Mucosa of descending colon (tissue), 3 donors: ENCODE measurements around the gene C2CD3. TPM values are rescaled to one million over a fixed set of nuclear protein-coding genes. Genes with fewer than 3 reads are reported as not detected.
A peak's percentile ranks its signal among the peaks of the same experiment; 100 is the strongest.
"Not testable (repeated sequence)": the region's sequence is repeated elsewhere in the genome, so short reads cannot be mapped to it uniquely, and the experiment has no call there.

Experiments used
- ATAC-seq: fragments of 200-7000 bp; cut with Tn5 transposase; one replicate; pipeline ENCODE4 v1.9.1; 2020; ENCODE audit warnings: mild to moderate bottlenecking, moderate library complexity
- DNase-seq, 3 donors: peaks; one replicate each; pipeline ENCODE4 v3.0.0-alpha.2; 2020
- H3K36me3 ChIP-seq: fragments of 200-600 bp; one replicate; pipeline ENCODE4 v1.8.0; 2021; ENCODE audit warnings: low read depth, mild to moderate bottlenecking
- H3K4me1 ChIP-seq: fragments of 200-600 bp; one replicate; pipeline ENCODE4 v1.8.0; 2021; ENCODE audit warnings: low read depth, mild to moderate bottlenecking
- H3K4me3 ChIP-seq: fragments of 200-600 bp; one replicate; pipeline ENCODE4 v1.8.0; 2021; ENCODE audit warnings: mild to moderate bottlenecking
- H3K9me3 ChIP-seq: fragments of 200-600 bp; one replicate; pipeline ENCODE4 v1.8.0; 2021; ENCODE audit warnings: mild to moderate bottlenecking
- intact Hi-C, 2 donors: fragments of 100-400 bp; cut with DNase I in 1 of 2; cut with micrococcal nuclease in 1 of 2; formaldehyde crosslinking; loops; one replicate each; pipeline versions ENCODE4 v1.11.0 to v1.11.1; 2022; cut with DNase I, micrococcal nuclease
- total RNA-seq, 3 donors: library from RNA; stranded (reverse); fragmentation: NEBNext Ultra II Directional in 2 of 3; extraction: Animal tissue kit (Norgen Biotek cat#: 25700) in 2 of 3; gene quantifications; one replicate each; pipeline versions ENCODE4 v1.2.1 to v1.2.4, GENCODE V29; 2021 to 2023
- TF ChIP-seq, protein P1 (sequence below): fragments of 200-600 bp; IDR thresholded peaks from one replicate; pipeline ENCODE4 v1.8.0; 2022; ENCODE audit warnings: antibody characterized with exemption, mild to moderate bottlenecking
- donor health status: DM: no; HTN: no; CAD: no; lungs with moderate emphysema.
- donor health status: DM: no; HTN: no; CAD: no.
- donor health status: DM: no; HTN: yes; CAD: no.

Gene C2CD3
- total RNA-seq, 3 donors from 2014 or later, result 22.3 to 37.2 (median 32.1) TPM

DNA sequence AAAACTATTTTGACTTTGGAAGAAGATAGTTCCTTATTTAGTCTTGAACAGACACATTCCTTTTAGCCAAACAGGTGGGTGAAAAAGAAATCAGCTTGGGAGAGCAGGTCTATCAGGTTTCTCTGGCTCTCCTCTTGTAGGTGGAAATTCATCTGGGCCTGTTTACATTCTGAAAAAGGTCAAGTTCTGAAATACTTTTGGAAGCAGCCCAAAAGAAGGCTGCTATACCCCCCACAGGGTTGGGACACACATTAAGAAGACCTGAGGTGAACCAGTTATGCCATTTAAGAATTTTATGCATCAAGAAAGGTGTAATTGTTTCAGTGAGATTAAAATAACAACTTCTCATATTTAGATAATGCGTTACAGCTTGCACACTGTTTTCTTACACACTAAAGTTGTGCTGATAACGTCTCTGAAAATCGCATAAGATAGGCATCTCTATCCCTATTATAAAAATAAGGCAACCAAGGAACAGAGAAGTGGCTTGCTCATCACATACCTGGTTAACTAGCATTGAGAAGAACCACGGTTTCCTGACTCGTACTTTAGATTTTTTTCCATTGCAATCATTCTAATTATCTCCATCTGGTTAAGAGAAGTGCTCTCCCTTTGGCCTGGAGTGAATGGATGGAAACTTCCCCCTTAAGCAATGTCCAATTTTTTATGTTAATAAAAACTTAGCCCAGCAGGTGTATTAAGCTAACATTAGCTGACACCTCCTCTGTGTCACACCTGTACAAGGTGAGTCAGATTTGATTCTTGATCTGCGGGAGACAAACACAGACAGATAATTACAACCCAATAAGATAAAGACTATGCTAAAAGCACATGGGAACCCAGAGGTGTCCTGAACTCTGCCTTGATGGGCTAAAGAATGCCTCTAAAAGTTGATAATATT lies 101.4 kb downstream of the C2CD3 start:
- DNase-seq, result peak in 1 of 3 donors; percentile 8
- intact Hi-C loops, result no loop called here
- H3K4me1 ChIP-seq, result no peaks in the 10 kb centered on the region

DNA sequence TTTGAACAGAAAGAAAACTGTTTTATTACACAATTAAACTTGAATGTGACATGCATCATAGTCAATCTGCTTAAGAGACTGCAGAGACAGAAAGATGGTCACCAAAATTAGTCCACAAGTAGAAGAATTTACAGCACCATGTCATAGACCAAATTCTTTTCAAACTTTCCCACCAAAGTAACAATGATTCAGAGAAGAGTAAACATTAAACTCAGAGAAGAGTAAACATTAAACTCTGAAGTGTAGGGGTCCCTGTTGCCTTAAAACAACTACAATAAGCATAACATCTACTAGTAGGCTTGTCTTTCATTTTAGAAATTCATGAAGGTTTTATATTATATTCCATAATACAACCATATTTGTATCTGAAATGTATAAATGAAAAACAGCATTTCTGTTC lies 104.1 kb downstream of the C2CD3 start:
- H3K4me1 ChIP-seq, intact Hi-C loops, ATAC-seq, H3K9me3 ChIP-seq, DNase-seq, H3K36me3 ChIP-seq, H3K4me3 ChIP-seq: not testable (repeated sequence)

More for the DNA sequence above, 101.4 kb downstream of the C2CD3 start:
- TF ChIP-seq, protein P1, sequence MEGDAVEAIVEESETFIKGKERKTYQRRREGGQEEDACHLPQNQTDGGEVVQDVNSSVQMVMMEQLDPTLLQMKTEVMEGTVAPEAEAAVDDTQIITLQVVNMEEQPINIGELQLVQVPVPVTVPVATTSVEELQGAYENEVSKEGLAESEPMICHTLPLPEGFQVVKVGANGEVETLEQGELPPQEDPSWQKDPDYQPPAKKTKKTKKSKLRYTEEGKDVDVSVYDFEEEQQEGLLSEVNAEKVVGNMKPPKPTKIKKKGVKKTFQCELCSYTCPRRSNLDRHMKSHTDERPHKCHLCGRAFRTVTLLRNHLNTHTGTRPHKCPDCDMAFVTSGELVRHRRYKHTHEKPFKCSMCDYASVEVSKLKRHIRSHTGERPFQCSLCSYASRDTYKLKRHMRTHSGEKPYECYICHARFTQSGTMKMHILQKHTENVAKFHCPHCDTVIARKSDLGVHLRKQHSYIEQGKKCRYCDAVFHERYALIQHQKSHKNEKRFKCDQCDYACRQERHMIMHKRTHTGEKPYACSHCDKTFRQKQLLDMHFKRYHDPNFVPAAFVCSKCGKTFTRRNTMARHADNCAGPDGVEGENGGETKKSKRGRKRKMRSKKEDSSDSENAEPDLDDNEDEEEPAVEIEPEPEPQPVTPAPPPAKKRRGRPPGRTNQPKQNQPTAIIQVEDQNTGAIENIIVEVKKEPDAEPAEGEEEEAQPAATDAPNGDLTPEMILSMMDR, result no peak
- Histone ChIP-seq H3K9me3 (no peaks in the 10 kb centered on the region), H3K36me3 (no peaks in the 10 kb centered on the region), H3K4me3 (no peak overlapping the region)
- ATAC-seq, result no peak

GRCh38 chr11:74065534-74065933 lies 105.3 kb downstream of the C2CD3 start:
- H3K9me3 ChIP-seq, H3K4me3 ChIP-seq, intact Hi-C loops, H3K4me1 ChIP-seq, DNase-seq, H3K36me3 ChIP-seq, ATAC-seq: not testable (repeated sequence)

DNA sequence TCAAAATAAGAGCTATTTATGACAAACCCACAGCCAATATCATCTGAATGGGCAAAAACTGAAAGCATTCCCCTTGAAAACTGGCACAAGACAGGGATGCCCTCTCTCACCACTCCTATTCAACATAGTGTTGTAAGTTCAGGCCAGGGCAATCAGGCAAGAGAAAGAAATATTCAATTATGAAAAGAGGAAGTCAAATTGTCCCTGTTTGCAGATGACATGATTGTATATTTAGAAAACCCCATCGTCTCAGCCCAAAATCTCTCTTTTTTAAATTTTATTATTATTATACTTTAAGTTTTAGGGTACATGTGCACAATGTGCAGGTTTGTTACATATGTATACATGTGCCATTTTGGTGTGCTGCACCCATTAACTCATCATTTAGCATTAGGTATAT lies 107.2 kb downstream of the C2CD3 start:
- not testable (repeated sequence) for ATAC-seq

GRCh38 chr11:74061599-74061998 lies 109.2 kb downstream of the C2CD3 start:
- DNase-seq, H3K4me1 ChIP-seq, intact Hi-C loops, H3K9me3 ChIP-seq, ATAC-seq, H3K4me3 ChIP-seq, H3K36me3 ChIP-seq: not testable (repeated sequence)

More for the DNA sequence above, 107.2 kb downstream of the C2CD3 start:
- H3K4me1 ChIP-seq, H3K9me3 ChIP-seq, intact Hi-C loops, H3K4me3 ChIP-seq, H3K36me3 ChIP-seq, DNase-seq: not testable (repeated sequence)

DNA sequence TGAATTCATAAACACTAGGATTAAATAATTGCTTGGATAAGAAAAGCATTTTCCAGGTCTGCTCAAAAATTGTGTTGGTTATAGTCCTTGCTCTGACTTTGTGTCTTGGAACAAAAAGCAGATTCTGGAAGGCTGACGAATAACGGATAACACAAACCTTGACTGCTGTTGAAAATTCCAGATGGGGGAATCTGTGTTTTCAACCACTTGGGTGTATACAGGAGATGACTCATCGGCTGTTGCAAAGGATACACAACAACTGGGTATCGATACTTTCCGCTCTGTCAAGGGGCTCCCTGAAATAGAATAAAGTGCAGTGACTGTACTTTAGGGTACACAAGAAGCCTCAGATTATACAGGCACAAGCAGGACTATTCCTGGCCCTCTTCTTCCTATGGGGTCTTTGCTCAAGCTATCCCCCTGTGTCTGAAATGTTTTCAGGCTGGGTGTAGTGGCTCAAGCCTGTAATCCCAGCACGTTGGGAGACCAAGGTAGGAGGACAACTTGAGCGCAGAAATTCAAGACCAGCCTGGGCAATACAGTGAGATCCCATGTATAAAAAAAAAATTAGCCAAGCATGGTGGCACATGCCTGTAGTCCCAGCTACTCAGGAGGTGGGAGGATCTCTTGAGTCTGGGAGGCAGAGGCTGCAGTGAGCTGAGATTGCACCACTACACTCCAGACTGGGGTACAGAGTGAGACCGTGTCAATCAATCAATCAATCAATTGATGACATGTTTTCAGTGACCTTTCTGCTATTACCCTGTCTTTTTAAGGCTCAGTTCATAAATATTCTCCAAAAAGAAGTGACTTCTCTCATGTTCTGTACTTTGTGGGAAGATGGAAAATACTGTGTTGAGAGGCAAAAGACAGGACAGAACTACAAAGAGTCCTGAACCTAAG lies 113.3 kb downstream of the C2CD3 start:
- TF ChIP-seq, protein P1, result no peak
- H3K4me1 ChIP-seq, result no peaks in the 10 kb centered on the region
- intact Hi-C loops, result no loop called here
- no peak for ATAC-seq
- H3K4me3 ChIP-seq, result no peak overlapping the region
- DNase-seq, result no peak
- H3K9me3 ChIP-seq, result no peaks in the 10 kb centered on the region
- no peaks in the 10 kb centered on the region for H3K36me3 ChIP-seq

- no peak for DNase-seq
- no peaks in the 10 kb centered on the region for H3K4me1 ChIP-seq
- H3K36me3 ChIP-seq, result no peaks in the 10 kb centered on the region
- H3K9me3 ChIP-seq, result no peaks in the 10 kb centered on the region
- no peak for ATAC-seq
- intact Hi-C loops, result no loop called here
- no peak overlapping the region for H3K4me3 ChIP-seq
- TF ChIP-seq, protein P1, result no peak
These were observed 114.9 kb downstream of the C2CD3 start for GRCh38 chr11:74055938-74056337.
